Suprapubic skin (tissue), 4 donors: Measurements from ENCODE around the gene C6orf120. TPM values are rescaled to one million over a fixed set of nuclear protein-coding genes. Genes with fewer than 3 reads are reported as not detected.

ENCODE experiments used
- DNase-seq, 2 donors: peaks; one replicate each; pipeline ENCODE4 v3.0.0-alpha.2; 2019; ENCODE audit warnings: low spot score in 2 of 2
- H3K27ac ChIP-seq: fragments of 200-600 bp; sonication (generic); one replicate; pipeline ENCODE4 v1.5.1; 2019
- H3K27me3 ChIP-seq: fragments of 200-600 bp; sonication (generic); one replicate; pipeline ENCODE4 v1.5.1; 2019
- H3K36me3 ChIP-seq: fragments of 200-600 bp; sonication (generic); one replicate; pipeline ENCODE4 v1.5.1; 2019
- H3K4me1 ChIP-seq: fragments of 200-600 bp; sonication (generic); one replicate; pipeline ENCODE4 v1.5.1; 2019
- H3K4me3 ChIP-seq: fragments of 200-600 bp; sonication (generic); one replicate; pipeline ENCODE4 v1.5.1; 2019; ENCODE audit warnings: mild to moderate bottlenecking
- H3K9me3 ChIP-seq: fragments of 200-600 bp; sonication (generic); one replicate; pipeline ENCODE4 v1.5.1; 2019
- CTCF ChIP-seq, 2 donors: fragments of 200-600 bp in 1 of 2; fragments of 450-650 bp in 1 of 2; sonication (generic) in 1 of 2; IDR thresholded peaks; one replicate each; pipeline ENCODE4 v1.5.1; 2016 to 2019; ENCODE audit warnings: antibody characterized with exemption in 2 of 2, mild to moderate bottlenecking in 1 of 2, moderate library complexity in 1 of 2
- EP300 ChIP-seq: sonication (generic); formaldehyde crosslinking; IDR thresholded peaks from one replicate; pipeline ENCODE4 v1.6.1; 2017; ENCODE audit warnings: antibody characterized with exemption
- POLR2A ChIP-seq, 2 donors: fragments of 450-650 bp; IDR thresholded peaks; one replicate each; pipeline ENCODE4 v1.6.1; 2017; ENCODE audit warnings: antibody characterized with exemption in 2 of 2, mild to moderate bottlenecking in 2 of 2, moderate library complexity in 2 of 2
- POLR2AphosphoS5 ChIP-seq, 3 donors: sonication (generic); formaldehyde crosslinking; IDR thresholded peaks; one replicate each; pipeline ENCODE4 v1.6.1; 2017; ENCODE audit warnings: antibody characterized with exemption in 3 of 3
- WGBS: methylation state at CpG from one replicate; pipeline ENCODE4 v1.1.5; 2018; 5-methylcytosine and 5-hydroxymethylcytosine counted together
- total RNA-seq, 4 donors: library from RNA; depleted of rRNA; stranded (reverse); fragments of >200 nt; gene quantifications; one replicate each; pipeline ENCODE4 v1.1.0, GENCODE V29; 2016

Gene C6orf120
- total RNA-seq, 4 donors from 2014 or later, result 19.4 to 23.1 (median 20.1) TPM

- H3K27me3 ChIP-seq, result no peaks in the 10 kb centered on the region
- no peak overlapping the region for H3K27ac ChIP-seq
- no peak for DNase-seq
- no peaks in the 10 kb centered on the region for H3K9me3 ChIP-seq
- no peak overlapping the region for H3K4me3 ChIP-seq
- H3K36me3 ChIP-seq, result peaks cover 48% of the 10 kb centered on the region
- TF ChIP-seq POLR2AphosphoS5 (IDR thresholded peaks at IDR 0.05) (no peak), POLR2A (IDR thresholded peaks at IDR 0.05) (no peak), CTCF (IDR thresholded peaks at IDR 0.05) (no peak), EP300 (no peak)
- H3K4me1 ChIP-seq, result peaks cover 5% of the 10 kb centered on the region
Observed at GRCh38 chr6:169709293-169709692, 7.4 kb downstream of the C6orf120 start.

- H3K27ac ChIP-seq, result no peak overlapping the region
- 67% methylated on average over 3 of the region's 3 CpGs for WGBS
Observed at GRCh38 chr6:169710009-169710408, 8.1 kb downstream of the C6orf120 start.

GRCh38 chr6:169714178-169714577, 12.3 kb downstream of the C6orf120 start:
- no peak for DNase-seq
- TF ChIP-seq POLR2A (IDR thresholded peaks at IDR 0.05) (no peak), CTCF (IDR thresholded peaks at IDR 0.05) (no peak)
- Histone ChIP-seq H3K27me3 (no peaks in the 10 kb centered on the region), H3K9me3 (no peaks in the 10 kb centered on the region), H3K27ac (no peak overlapping the region), H3K4me3 (no peak overlapping the region), H3K4me1 (no peaks in the 10 kb centered on the region), H3K36me3 (peaks cover 75% of the 10 kb centered on the region)
- WGBS, result 95% methylated on average over 2 of the region's 2 CpGs

More at GRCh38 chr6:169710009-169710408, 8.1 kb downstream of the C6orf120 start:
- peaks cover 55% of the 10 kb centered on the region for H3K36me3 ChIP-seq
- H3K4me3 ChIP-seq, result no peak overlapping the region
- no peak for DNase-seq
- no peaks in the 10 kb centered on the region for H3K9me3 ChIP-seq
- no peaks in the 10 kb centered on the region for H3K27me3 ChIP-seq
- TF ChIP-seq POLR2A (IDR thresholded peaks at IDR 0.05), result no peak
- no peak for TF ChIP-seq POLR2AphosphoS5 (IDR thresholded peaks at IDR 0.05)
- TF ChIP-seq EP300, result no peak
- TF ChIP-seq CTCF (IDR thresholded peaks at IDR 0.05), result no peak
- no peaks in the 10 kb centered on the region for H3K4me1 ChIP-seq

- Histone ChIP-seq H3K4me1 (no peaks in the 10 kb centered on the region), H3K36me3 (peaks cover 71% of the 10 kb centered on the region), H3K4me3 (no peak overlapping the region), H3K27me3 (no peaks in the 10 kb centered on the region), H3K27ac (no peak overlapping the region), H3K9me3 (no peaks in the 10 kb centered on the region)
- no peak for TF ChIP-seq POLR2AphosphoS5 (IDR thresholded peaks at IDR 0.05)
- DNase-seq, result no peak
- 96% methylated on average over 9 of the region's 9 CpGs for WGBS
Observed at GRCh38 chr6:169714595-169714994, 12.7 kb downstream of the C6orf120 start.

GRCh38 chr6:169719117-169719516, 17.2 kb downstream of the C6orf120 start:
- H3K4me3 ChIP-seq, result no peak overlapping the region
- WGBS, result 78% methylated on average over 4 of the region's 4 CpGs
- TF ChIP-seq EP300 (no peak), CTCF (IDR thresholded peaks at IDR 0.05) (no peak), POLR2AphosphoS5 (IDR thresholded peaks at IDR 0.05) (no peak), POLR2A (IDR thresholded peaks at IDR 0.05) (no peak)
- no peaks in the 10 kb centered on the region for H3K27me3 ChIP-seq
- H3K27ac ChIP-seq, result no peak overlapping the region
- peaks cover 31% of the 10 kb centered on the region for H3K36me3 ChIP-seq
- no peak for DNase-seq
- no peaks in the 10 kb centered on the region for H3K9me3 ChIP-seq
- H3K4me1 ChIP-seq, result peaks cover 19% of the 10 kb centered on the region

- Histone ChIP-seq H3K4me3 (no peak overlapping the region), H3K27ac (no peak overlapping the region), H3K9me3 (no peaks in the 10 kb centered on the region), H3K36me3 (peaks cover 19% of the 10 kb centered on the region), H3K4me1 (peaks cover 26% of the 10 kb centered on the region), H3K27me3 (no peaks in the 10 kb centered on the region)
- no peak for TF ChIP-seq CTCF (IDR thresholded peaks at IDR 0.05)
- TF ChIP-seq EP300, result no peak
- TF ChIP-seq POLR2AphosphoS5 (IDR thresholded peaks at IDR 0.05), result no peak
- no peak for TF ChIP-seq POLR2A (IDR thresholded peaks at IDR 0.05)
- 89% methylated on average over 3 of the region's 3 CpGs for WGBS
- DNase-seq, result no peak
Observed at GRCh38 chr6:169720207-169720855, 18.4 kb downstream of the C6orf120 start.
